Heart right ventricle (tissue), 16 donors: ENCODE measurements around the gene PNPLA2. TPM values are rescaled to one million over a fixed set of nuclear protein-coding genes. Genes with fewer than 3 reads are reported as not detected.

Experiments used
- ATAC-seq, 8 donors: fragments of 200-7000 bp; cut with Tn5 transposase; one replicate each; pipeline ENCODE4 v1.9.1; 2020; ENCODE audit warnings: mild to moderate bottlenecking in 8 of 8, moderate library complexity in 8 of 8, moderate number of reproducible peaks in 1 of 8
- DNase-seq, 2 donors: peaks; one replicate each; pipeline ENCODE4 v3.0.0-alpha.2; 2020
- H3K27ac ChIP-seq, 10 donors: fragments of 200-600 bp; sonication (generic) in 2 of 10; one replicate each; pipeline versions ENCODE4 v1.5.0 to v1.8.0; 2020 to 2022; ENCODE audit warnings: mild to moderate bottlenecking in 3 of 10
- H3K27me3 ChIP-seq, 7 donors: fragments of 200-600 bp; one replicate each; pipeline ENCODE4 v1.8.0; 2021 to 2022; ENCODE audit warnings: mild to moderate bottlenecking in 2 of 7
- H3K36me3 ChIP-seq, 9 donors: fragments of 200-600 bp; sonication (generic) in 1 of 9; one replicate each; pipeline versions ENCODE4 v1.5.0 to v1.8.0; 2020 to 2022; ENCODE audit warnings: mild to moderate bottlenecking in 2 of 9
- H3K4me1 ChIP-seq, 9 donors: fragments of 200-600 bp; sonication (generic) in 1 of 9; one replicate each; pipeline versions ENCODE4 v1.5.0 to v1.8.0; 2020 to 2022; ENCODE audit warnings: mild to moderate bottlenecking in 4 of 9
- H3K4me3 ChIP-seq, 10 donors: fragments of 200-600 bp; sonication (generic) in 2 of 10; one replicate each; pipeline versions ENCODE4 v1.5.0 to v1.8.0; 2020 to 2022; ENCODE audit warnings: mild to moderate bottlenecking in 7 of 10, moderate library complexity in 2 of 10
- H3K9me3 ChIP-seq, 11 donors: fragments of 200-600 bp in 10 of 11; sonication (generic) in 2 of 11; one replicate each; pipeline versions ENCODE4 v1.5.0 to v1.8.0; 2013 to 2022; ENCODE audit warnings: mild to moderate bottlenecking in 2 of 11, control low read depth in 1 of 11, moderate library complexity in 1 of 11
- CTCF ChIP-seq, 9 donors: fragments of 200-600 bp; sonication (generic) in 2 of 9; IDR thresholded peaks; one replicate each; pipeline versions ENCODE4 v1.5.0 to v1.8.0; 2021 to 2022; ENCODE audit warnings: antibody characterized with exemption in 9 of 9, mild to moderate bottlenecking in 5 of 9, moderate library complexity in 1 of 9
- WGBS, 2 donors: extraction: QIAGEN DNeasy Blood & Tissue Kit; methylation state at CpG; one replicate each; pipeline ENCODE4 v1.1.7; 2013; ENCODE audit warnings: inconsistent platforms in 1 of 2; 5-methylcytosine and 5-hydroxymethylcytosine counted together
- intact Hi-C, 10 donors: fragments of 100-400 bp; cut with DNase I; formaldehyde crosslinking; loops; one replicate each; pipeline versions ENCODE4 v1.11.1 to v1.14.2; 2022
- polyA plus RNA-seq, 2 donors: library from polyadenylated mRNA; stranded (reverse); fragments of 200-250 nt; gene quantifications; one replicate each; pipeline ENCODE4 v1.2.3, GENCODE V29; 2013
- total RNA-seq, 10 donors: library from RNA; stranded (reverse); fragmentation: NEBNext Ultra II Directional in 3 of 10; extraction: Animal tissue kit (Norgen Biotek cat#: 25700) in 3 of 10; gene quantifications; one replicate each; pipeline versions ENCODE4 v1.2.1 to v1.2.4, GENCODE V29; 2021 to 2023
- donor health status: Arrhythmogenic right ventricular cardiomyopathy.
- donor health status: ischemic (EF 13 %, LVEDD 7.1; RV severe dilation, severe dysfunction).
- donor health status: healthy with polysubstance abuse.
- donor health status: DM: no; HTN: yes; CAD: no.
- donor health status: DM: no; HTN: no; CAD: no.
- donor health status: ischemic (EF 25% LVEDD 6.9; RV normal size, moderate dysfunction).
- donor health status: ischemic (EF 25% LVEDD 5.7; RV mildly dilated, moderate dysfunction).
- donor health status: healthy.
- donor health status: DM: yes; HTN: yes; CAD: no.
- donor health status: Ischemic cardiomyopathy.
- donor health status: ischemic (EF 35%, LVEDD 5.7; RV mildly dilated, moderate dysfunction).
- donor health status: nonischemic (EF 11% LVEDD 7.7; RV severe dilation, severe dysfunction).
- donor health status: DM: yes; HTN: yes; CAD: no.
- donor health status: PGD.
- donor health status: ischemic (EF 29% LVEDD 5.4; RV normal size, mild dysfunction).
- donor health status: nonischemic (EF 23%, LVEDD 6.1; RV moderate dilation, normal function).

Gene PNPLA2
- total and polyA plus RNA-seq, 12 donors: 114 to 359 (median 247) TPM

DNA sequence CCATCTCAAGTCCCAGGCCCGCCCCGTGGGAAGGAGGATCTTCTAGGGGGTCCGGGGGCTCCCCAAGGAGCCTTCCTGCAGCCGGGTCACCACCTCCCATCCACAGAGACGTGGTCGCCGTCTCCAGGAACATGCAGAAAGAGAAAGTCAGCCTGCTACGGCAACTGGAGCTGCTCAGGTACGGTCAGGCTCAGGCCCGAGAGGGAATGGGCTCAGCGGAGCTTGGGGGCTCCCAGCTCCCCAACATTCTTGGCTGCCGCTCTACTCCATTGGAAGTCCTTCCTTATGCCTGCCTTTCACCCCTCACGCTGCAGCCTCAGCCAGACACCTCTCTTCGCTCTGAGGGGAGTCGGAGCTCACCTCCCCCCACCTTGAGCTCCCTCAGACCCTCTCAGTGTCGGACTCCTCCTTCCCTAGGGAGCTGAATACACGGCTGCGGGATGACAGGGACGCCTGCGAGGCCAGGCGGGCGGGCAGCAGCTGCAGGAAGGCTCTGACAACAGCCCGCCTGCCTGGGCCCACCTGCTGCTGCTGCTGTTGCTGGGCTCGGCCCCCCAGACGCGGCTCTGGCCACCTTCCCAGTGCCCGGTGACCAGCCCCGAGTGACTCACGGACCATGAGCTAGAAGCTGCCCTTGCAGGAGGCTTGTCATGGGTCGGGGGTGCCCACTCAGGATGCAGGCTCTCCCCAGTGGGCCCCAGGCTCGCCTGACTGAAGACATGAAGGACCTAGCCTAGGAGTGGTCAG lies 12.6 kb downstream of the PNPLA2 start:
- Histone ChIP-seq H3K27me3 (peaks cover 0 to 62% (median 0%) of the 10 kb centered on the region in 7 donors), H3K27ac (peak overlapping the region in 2 of 10 donors; percentile 85 to 97), H3K4me3 (peak overlapping the region in 5 of 10 donors; percentile 33 to 69 (median 52)), H3K4me1 (peaks cover 40 to 92% (median 83%) of the 10 kb centered on the region in 9 donors), H3K36me3 (peaks cover 0 to 7% (median 2%) of the 10 kb centered on the region in 9 donors), H3K9me3 (no peaks in the 10 kb centered on the region)
- DNase-seq (no peak), ATAC-seq (no peak)
- intact Hi-C loops: no loop called here
- WGBS, 2 donors: 73 to 74% methylated on average over 31 of the region's 31 CpGs
- TF ChIP-seq CTCF (IDR thresholded peaks at IDR 0.05): no peak

DNA sequence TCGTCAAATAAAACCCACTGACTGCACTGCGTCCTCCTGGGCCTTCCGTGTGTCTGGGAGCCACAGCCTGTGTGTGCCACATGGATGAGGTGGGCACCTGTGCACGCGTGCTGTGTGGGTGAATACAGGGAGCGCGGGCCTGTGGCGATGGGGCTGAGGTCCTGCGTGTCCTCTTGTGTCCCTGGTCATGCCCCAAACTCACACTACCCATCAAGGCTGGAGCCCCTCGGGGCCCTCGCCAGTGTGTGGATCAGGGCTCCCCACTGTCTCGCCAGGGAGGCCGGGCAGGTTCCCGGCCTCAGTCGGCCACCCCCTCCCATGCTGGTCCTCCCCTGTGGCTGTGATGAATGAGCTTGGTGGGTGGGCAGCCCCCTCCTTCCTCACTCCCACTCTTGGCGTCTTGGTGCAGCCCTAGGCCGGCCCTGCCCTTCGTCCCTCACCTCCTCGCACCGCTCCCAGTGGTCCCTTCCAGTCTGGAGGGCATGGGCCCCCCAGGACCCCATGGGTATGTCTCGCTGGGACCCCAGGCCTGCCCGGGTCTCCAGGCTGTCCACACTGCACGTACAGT lies 13.3 kb downstream of the PNPLA2 start:
- no peak for TF ChIP-seq CTCF (IDR thresholded peaks at IDR 0.05)
- DNase-seq: no peak
- intact Hi-C loops: no loop called here
- Histone ChIP-seq H3K36me3 (peaks cover 0 to 15% (median 10%) of the 10 kb centered on the region in 9 donors), H3K27ac (peak overlapping the region; percentile 73 to 99 (median 95)), H3K4me3 (peak overlapping the region in 9 of 10 donors; percentile 55 to 91 (median 75)), H3K9me3 (no peaks in the 10 kb centered on the region), H3K4me1 (peaks cover 39 to 92% (median 86%) of the 10 kb centered on the region in 9 donors), H3K27me3 (peaks cover 0 to 54% (median 0%) of the 10 kb centered on the region in 7 donors)
- 74 to 76% methylated on average over 23 of the region's 23 CpGs for WGBS, 2 donors
- no peak for ATAC-seq

DNA sequence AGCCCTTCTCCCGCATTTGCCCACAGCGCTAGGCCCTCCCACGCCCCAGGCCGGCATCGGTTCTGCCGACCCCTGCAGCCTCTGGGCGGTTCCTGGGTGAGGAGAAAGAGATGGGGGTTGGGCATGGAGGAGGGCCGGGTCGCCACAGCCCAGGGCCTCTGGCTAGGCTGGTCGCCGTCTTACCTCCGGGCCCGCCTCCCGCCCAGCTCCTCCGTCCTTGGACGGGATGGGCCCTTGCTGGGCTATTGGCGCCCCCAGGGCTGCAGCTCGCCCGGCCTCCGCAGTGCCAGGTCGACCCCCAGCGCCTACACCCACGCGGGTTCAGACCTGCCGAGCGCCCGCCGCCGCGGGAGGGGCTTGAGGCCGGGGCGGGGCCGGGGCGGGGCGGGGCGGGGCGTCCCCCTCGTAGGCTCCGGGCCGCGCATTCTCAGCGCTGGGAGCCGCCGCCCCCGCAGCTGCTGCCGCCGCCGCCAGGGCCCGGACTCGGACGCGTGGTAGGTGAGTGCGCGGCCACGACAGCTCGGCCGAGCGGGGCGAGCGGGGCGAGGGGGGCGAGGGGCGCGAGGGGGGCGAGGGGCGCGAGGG lies 13.9 kb downstream of the PNPLA2 start, which contains the start of gene CD151:
Gene CD151, plus strand, starts transcription at position 424 of the 585 bp plus-strand sequence. CDS start 3,118 bp downstream, outside the sequence.
- Histone ChIP-seq H3K36me3 (peaks cover 0 to 20% (median 16%) of the 10 kb centered on the region in 9 donors), H3K4me1 (peaks cover 37 to 93% (median 87%) of the 10 kb centered on the region in 9 donors), H3K9me3 (no peaks in the 10 kb centered on the region), H3K27ac (peak within 1 kb of the TSS; percentile 73 to 99 (median 96)), H3K4me3 (peak within 1 kb of the TSS; percentile 36 to 91 (median 79)), H3K27me3 (peaks cover 0 to 48% (median 0%) of the 10 kb centered on the region in 7 donors)
- DNase-seq: peak in 1 of 2 donors; percentile 60
- TF ChIP-seq CTCF (IDR thresholded peaks at IDR 0.05): peak in 1 of 9 donors; percentile 28
- 1 to 2% methylated on average over 43 to 59 of the region's 67 CpGs for WGBS, 2 donors
- peak in 7 of 8 donors; percentile 3 to 42 (median 24) for ATAC-seq
- intact Hi-C loops: no loop called here
